HepG2 (cell line): ENCODE measurements around the gene GPT2. TPM values are rescaled to one million over a fixed set of nuclear protein-coding genes. Genes with fewer than 3 reads are reported as not detected.
A peak's percentile ranks its signal among the peaks of the same experiment; 100 is the strongest.

Experiments
- ATAC-seq: fragments of 200-7000 bp; cut with Tn5 transposase; 3 replicates; pipeline ENCODE4 v1.9.1; 2020; ENCODE audit warnings: mild to moderate bottlenecking, moderate library complexity
- BruUV-seq: library from RNA; stranded (reverse); fragments of 400-500 nt; replicated peaks from 2 replicates; lab custom pipeline; 2021; lab: Mats Ljungman, UMichigan
- CTCF ChIA-PET: fragments of 300-600 bp; formaldehyde crosslinking; extraction: SDS; loops from one replicate; lab custom pipeline; 2021; ENCODE audit warnings: low total read pairs, inconsistent platforms, low intra/inter-chr PET ratio; lab: Yijun Ruan, JAX
- POLR2A ChIA-PET: fragments of 350-600 bp; sonication (Branson Sonifier 250); formaldehyde crosslinking; loops from one replicate; lab custom pipeline; 2020; ENCODE audit warnings: antibody characterized with exemption, inconsistent platforms; lab: Yijun Ruan, JAX
- DNase-seq: peaks from one replicate; pipeline ENCODE4 v3.0.0-alpha.2; 2015; ENCODE audit warnings: low spot score
- FAIRE-seq: peaks from 3 replicates; lab custom pipeline; 2011; peaks lifted over from hg19 to GRCh38; lab: Jason Lieb, UNC
- H2AFZ ChIP-seq: one replicate; pipeline ENCODE4 v1.6.1; 2011; ENCODE audit warnings: low read length, inconsistent platforms
- H3K27ac ChIP-seq: fragments of 300-600 bp; 3 replicates; pipeline ENCODE4 v1.8.0; 2011; ENCODE audit warnings: mixed run types, mild to moderate bottlenecking, mixed read lengths, low read length, inconsistent platforms; ENCODE audit not compliant: insufficient read depth; ENCODE audit errors: extremely low read length
- H3K27me3 ChIP-seq, 2 experiments: fragments of 200-600 bp in 1 of 2; 2 replicates in 1 of 2; 3 replicates in 1 of 2; pipeline versions ENCODE4 v1.6.0 to v1.8.0; 2011; ENCODE audit warnings: low read length in 2 of 2, mild to moderate bottlenecking in 2 of 2, moderate library complexity in 2 of 2, inconsistent platforms in 1 of 2; ENCODE audit not compliant: insufficient read depth in 2 of 2, control insufficient read depth in 1 of 2
- H3K36me3 ChIP-seq, 2 experiments: fragments of 200-600 bp in 1 of 2; replicated peaks in 1 of 2; 2 replicates in 1 of 2; 3 replicates in 1 of 2; pipeline versions ENCODE4 v1.5.1 to v1.8.0; 2011; ENCODE audit warnings: low read length in 2 of 2, inconsistent platforms in 1 of 2; ENCODE audit not compliant: insufficient read depth in 2 of 2, control insufficient read depth in 1 of 2
- H3K4me1 ChIP-seq: 2 replicates; pipeline ENCODE4 v1.5.1; 2012; ENCODE audit warnings: low read length, inconsistent platforms; ENCODE audit not compliant: insufficient read depth
- H3K4me2 ChIP-seq: 2 replicates; pipeline ENCODE4 v1.6.0; 2011; ENCODE audit warnings: low read depth, low read length, inconsistent platforms
- H3K4me3 ChIP-seq, 3 experiments: fragments of 200-600 bp in 1 of 3; sonication (generic), shearing (Covaris generic) in 1 of 3; replicated peaks in 1 of 3; 2 replicates each; pipeline ENCODE4 v1.5.1; 2011 to 2016; ENCODE audit warnings: low read length in 3 of 3, inconsistent platforms in 2 of 3, low read depth in 2 of 3, mild to moderate bottlenecking in 2 of 3, control low read depth in 1 of 3, mixed read lengths in 1 of 3; ENCODE audit not compliant: insufficient read depth in 1 of 3
- H3K79me2 ChIP-seq: one replicate; pipeline ENCODE4 v1.6.1; 2011; ENCODE audit warnings: low read length, inconsistent platforms; ENCODE audit not compliant: insufficient read depth
- H3K9ac ChIP-seq: 2 replicates; pipeline ENCODE4 v1.6.0; 2011; ENCODE audit warnings: mild to moderate bottlenecking, low read depth, low read length, inconsistent platforms; ENCODE audit not compliant: insufficient read depth
- H3K9me3 ChIP-seq: 2 replicates; pipeline ENCODE4 v1.5.1; 2012; ENCODE audit warnings: mild to moderate bottlenecking, low read length
- H4K20me1 ChIP-seq: 2 replicates; pipeline ENCODE4 v1.6.0; 2011; ENCODE audit warnings: inconsistent platforms, mild to moderate bottlenecking, low read length, moderate library complexity; ENCODE audit not compliant: insufficient read depth
- ADNP ChIP-seq: sonication (generic); formaldehyde crosslinking; IDR thresholded peaks from 2 replicates; pipeline ENCODE4 v1.4.0; 2020; ENCODE audit warnings: missing genetic modification reagents
- DNMT1 ChIP-seq: sonication (generic); formaldehyde crosslinking; IDR thresholded peaks from 2 replicates; pipeline ENCODE4 v1.5.1; 2020; ENCODE audit warnings: mild to moderate bottlenecking, missing genetic modification reagents
- NR2F6 ChIP-seq, 2 experiments: IDR thresholded peaks; 2 replicates each; pipeline ENCODE4 v1.6.1; 2016; ENCODE audit warnings: antibody characterized with exemption in 1 of 2, mild to moderate bottlenecking in 1 of 2
- RARA ChIP-seq: IDR thresholded peaks from 2 replicates; pipeline ENCODE4 v1.6.1; 2016; ENCODE audit warnings: missing genetic modification reagents, missing compliant biosample characterization
- RXRB ChIP-seq: IDR thresholded peaks from 2 replicates; pipeline ENCODE4 v1.6.1; 2016; ENCODE audit warnings: borderline replicate concordance, missing genetic modification reagents, missing compliant biosample characterization
- SIX4 ChIP-seq: sonication (generic); formaldehyde crosslinking; IDR thresholded peaks from 2 replicates; pipeline ENCODE4 v1.4.0; 2020; ENCODE audit warnings: missing genetic modification reagents
- THAP11 ChIP-seq: IDR thresholded peaks from 2 replicates; pipeline ENCODE4 v1.6.1; 2016; ENCODE audit warnings: missing biosample characterization, missing genetic modification reagents
- TRAFD1 ChIP-seq: sonication (generic); formaldehyde crosslinking; IDR thresholded peaks from 2 replicates; pipeline ENCODE4 v1.5.1; 2020; ENCODE audit warnings: missing genetic modification reagents, mild to moderate bottlenecking, borderline replicate concordance
- UBTF ChIP-seq: sonication (generic); formaldehyde crosslinking; IDR thresholded peaks from 2 replicates; pipeline ENCODE4 v1.4.0; 2020; ENCODE audit warnings: mild to moderate bottlenecking, missing genetic modification reagents
- ZNF18 ChIP-seq: sonication (generic); formaldehyde crosslinking; IDR thresholded peaks from 2 replicates; pipeline ENCODE4 v1.8.0; 2022; ENCODE audit warnings: mild to moderate bottlenecking, missing genetic modification reagents; ENCODE audit not compliant: insufficient replicate concordance
- ZNF362 ChIP-seq: sonication (generic); formaldehyde crosslinking; IDR thresholded peaks from 2 replicates; pipeline ENCODE4 v1.4.0; 2020; ENCODE audit warnings: missing genetic modification reagents, mild to moderate bottlenecking, borderline replicate concordance
- ZNF572 ChIP-seq: sonication (generic); formaldehyde crosslinking; IDR thresholded peaks from 2 replicates; pipeline ENCODE4 v1.5.1; 2020; ENCODE audit warnings: mild to moderate bottlenecking, missing genetic modification reagents
- ZNF788 ChIP-seq: sonication (generic); formaldehyde crosslinking; IDR thresholded peaks from 2 replicates; pipeline ENCODE4 v1.5.0; 2020; ENCODE audit warnings: mild to moderate bottlenecking, missing genetic modification reagents, borderline replicate concordance
- WGBS: methylation state at CpG from one replicate; pipeline ENCODE4 v1.1.6; 2017; ENCODE audit warnings: low lambda C conversion rate; 5-methylcytosine and 5-hydroxymethylcytosine counted together
- in situ Hi-C: cut with HindIII; loops from 2 replicates; pipeline ENCODE4 v1.10.0; 2017; ENCODE audit warnings: low pct_unique_long_range_greater_than_20kb; ENCODE audit not compliant: extremely low pct_ligation_motif_present
- intact Hi-C: fragments of 100-400 bp; cut with micrococcal nuclease; formaldehyde crosslinking; loops from one replicate; pipeline ENCODE4 v1.10.0; 2022; ENCODE audit not compliant: unreplicated experiment
- polyA plus RNA-seq, 8 experiments: library from polyadenylated mRNA; depleted of rRNA in 3 of 8; stranded (reverse) in 7 of 8; unstranded in 1 of 8; fragments of >200 nt; fragmentation: Illumina TruSeq in 4 of 8; extraction: Trizol in 4 of 8; gene quantifications; 2 replicates each; pipeline versions ENCODE4 v1.2.1 to v1.2.3, GENCODE V29; 2011 to 2016; ENCODE audit warnings: low read depth in 4 of 8, missing spikeins in 1 of 8, mixed read lengths in 1 of 8; ENCODE audit not compliant: insufficient read depth in 1 of 8
- total RNA-seq, 5 experiments: library from RNA; depleted of rRNA; stranded (reverse); fragments of >200 nt; fragmentation: Illumina TruSeq; extraction: Trizol; gene quantifications; 2 replicates each; pipeline ENCODE4 v1.2.3, GENCODE V29; 2016; ENCODE audit warnings: low read depth in 1 of 5

Gene GPT2
- total and polyA plus RNA-seq, 2 of the 13 experiments (the other 11 are each of a cell fraction or from before 2014, with no cell fraction given), result 138 to 267 TPM

GRCh38 chr16:46859719-46860152 lies 24.4 kb upstream of the GPT2 start:
- POLR2A ChIA-PET, result interaction anchor here (1.0 to 11.9 kb wide), 4 partner anchors 17 to 40 kb away, joined by 3 to 306 read pairs (median 4); partner anchors contain the start of gene GPT2
- DNase-seq, result peak; percentile 82
- intact Hi-C loops, result no loop called here
- TF ChIP-seq ZNF788 (CRISPR knock-in tag) (0 out of 2 replicates have a peak, but pooled peaks have one; percentile 56), DNMT1 (no peak), ZNF362 (CRISPR knock-in tag) (peak; percentile 81), THAP11 (CRISPR knock-in tag) (peak; percentile 27; the same call in 1 of the 2 replicates), UBTF (CRISPR knock-in tag) (0 out of 2 replicates have a peak, but pooled peaks have one; percentile 19), SIX4 (CRISPR knock-in tag) (no peak), RXRB (CRISPR knock-in tag) (0 out of 2 replicates have a peak, but pooled peaks have one; percentile 30), NR2F6 (IDR thresholded peaks at IDR 0.05) (no peak), NR2F6 (CRISPR knock-in tag; IDR thresholded peaks at IDR 0.05) (peak; percentile 17; the same call in 1 of the 2 replicates), ZNF572 (CRISPR knock-in tag) (0 out of 2 replicates have a peak, but pooled peaks have one; percentile 53), ADNP (CRISPR knock-in tag) (peak; percentile 60; the same call in 1 of the 2 replicates), RARA (CRISPR knock-in tag) (peak; percentile 60), ZNF18 (peak; percentile 67), TRAFD1 (CRISPR knock-in tag) (no peak)

More at GRCh38 chr16:46859719-46860152, 24.4 kb upstream of the GPT2 start:
- Histone ChIP-seq H2AFZ (no peak overlapping the region), H4K20me1 (no peaks in the 10 kb centered on the region), H3K4me3 (no peak overlapping the region), H3K9me3 (no peaks in the 10 kb centered on the region), H3K36me3 (no peaks in the 10 kb centered on the region), H3K4me2 (peak overlapping the region; percentile 25), H3K9ac (no peak overlapping the region), H3K79me2 (no peaks in the 10 kb centered on the region), H3K27ac (peak overlapping the region; percentile 17), H3K4me1 (peaks cover 91% of the 10 kb centered on the region), H3K27me3 (no peaks in the 10 kb centered on the region)
- FAIRE-seq (no peak), ATAC-seq (peak; percentile 51)
- no TSS peak for BruUV-seq
- CTCF ChIA-PET, result interaction anchor here (2.4 to 5.4 kb wide), 2 partner anchors 24 to 49 kb away, joined by 7 to 35 read pairs; no protein-coding TSS in a partner anchor
- in situ Hi-C loops, result loop anchor here (5.0 kb wide), 1 partner anchor 48 kb away; no protein-coding TSS in a partner anchor
- 47% methylated on average over 5 of the region's 5 CpGs for whole genome bisulfite sequencing
